ENCODE measurements around the gene LYPLAL1.

GRCh38 chr1:219152751-219153150 is 20.9 kb upstream of the LYPLAL1 start:
- TF ChIP-seq POLR2A (IDR thresholded peaks at IDR 0.05): no peak
- TF ChIP-seq, protein P1, sequence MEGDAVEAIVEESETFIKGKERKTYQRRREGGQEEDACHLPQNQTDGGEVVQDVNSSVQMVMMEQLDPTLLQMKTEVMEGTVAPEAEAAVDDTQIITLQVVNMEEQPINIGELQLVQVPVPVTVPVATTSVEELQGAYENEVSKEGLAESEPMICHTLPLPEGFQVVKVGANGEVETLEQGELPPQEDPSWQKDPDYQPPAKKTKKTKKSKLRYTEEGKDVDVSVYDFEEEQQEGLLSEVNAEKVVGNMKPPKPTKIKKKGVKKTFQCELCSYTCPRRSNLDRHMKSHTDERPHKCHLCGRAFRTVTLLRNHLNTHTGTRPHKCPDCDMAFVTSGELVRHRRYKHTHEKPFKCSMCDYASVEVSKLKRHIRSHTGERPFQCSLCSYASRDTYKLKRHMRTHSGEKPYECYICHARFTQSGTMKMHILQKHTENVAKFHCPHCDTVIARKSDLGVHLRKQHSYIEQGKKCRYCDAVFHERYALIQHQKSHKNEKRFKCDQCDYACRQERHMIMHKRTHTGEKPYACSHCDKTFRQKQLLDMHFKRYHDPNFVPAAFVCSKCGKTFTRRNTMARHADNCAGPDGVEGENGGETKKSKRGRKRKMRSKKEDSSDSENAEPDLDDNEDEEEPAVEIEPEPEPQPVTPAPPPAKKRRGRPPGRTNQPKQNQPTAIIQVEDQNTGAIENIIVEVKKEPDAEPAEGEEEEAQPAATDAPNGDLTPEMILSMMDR (IDR thresholded peaks at IDR 0.05): no peak
